Coronary artery (tissue), 2 donors: Measurements from ENCODE around the gene PIK3R5.

ENCODE experiments used
- DNase-seq: peaks from one replicate; pipeline ENCODE4 v3.0.0-alpha.2; 2017; ENCODE audit warnings: low spot score
- H3K27ac ChIP-seq, 2 donors: fragments of 200-600 bp; sonication (generic); one replicate each; pipeline ENCODE4 v1.5.1; 2016 to 2019
- H3K4me3 ChIP-seq: fragments of 200-600 bp; sonication (generic); 2 replicates; pipeline ENCODE4 v1.5.1; 2016; ENCODE audit warnings: mild to moderate bottlenecking, moderate library complexity
- TF ChIP-seq, protein P1 (sequence below): fragments of 200-600 bp; sonication (generic); IDR thresholded peaks from one replicate; pipeline ENCODE4 v1.5.1; 2019; ENCODE audit warnings: antibody characterized with exemption

Gene PIK3R5

GRCh38 chr17:8898636-8899035 is 66.9 kb downstream of the PIK3R5 start:
- no peak for DNase-seq
- TF ChIP-seq, protein P1, sequence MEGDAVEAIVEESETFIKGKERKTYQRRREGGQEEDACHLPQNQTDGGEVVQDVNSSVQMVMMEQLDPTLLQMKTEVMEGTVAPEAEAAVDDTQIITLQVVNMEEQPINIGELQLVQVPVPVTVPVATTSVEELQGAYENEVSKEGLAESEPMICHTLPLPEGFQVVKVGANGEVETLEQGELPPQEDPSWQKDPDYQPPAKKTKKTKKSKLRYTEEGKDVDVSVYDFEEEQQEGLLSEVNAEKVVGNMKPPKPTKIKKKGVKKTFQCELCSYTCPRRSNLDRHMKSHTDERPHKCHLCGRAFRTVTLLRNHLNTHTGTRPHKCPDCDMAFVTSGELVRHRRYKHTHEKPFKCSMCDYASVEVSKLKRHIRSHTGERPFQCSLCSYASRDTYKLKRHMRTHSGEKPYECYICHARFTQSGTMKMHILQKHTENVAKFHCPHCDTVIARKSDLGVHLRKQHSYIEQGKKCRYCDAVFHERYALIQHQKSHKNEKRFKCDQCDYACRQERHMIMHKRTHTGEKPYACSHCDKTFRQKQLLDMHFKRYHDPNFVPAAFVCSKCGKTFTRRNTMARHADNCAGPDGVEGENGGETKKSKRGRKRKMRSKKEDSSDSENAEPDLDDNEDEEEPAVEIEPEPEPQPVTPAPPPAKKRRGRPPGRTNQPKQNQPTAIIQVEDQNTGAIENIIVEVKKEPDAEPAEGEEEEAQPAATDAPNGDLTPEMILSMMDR: no peak
- H3K27ac ChIP-seq: no peak overlapping the region
- no peak overlapping the region for H3K4me3 ChIP-seq

DNA sequence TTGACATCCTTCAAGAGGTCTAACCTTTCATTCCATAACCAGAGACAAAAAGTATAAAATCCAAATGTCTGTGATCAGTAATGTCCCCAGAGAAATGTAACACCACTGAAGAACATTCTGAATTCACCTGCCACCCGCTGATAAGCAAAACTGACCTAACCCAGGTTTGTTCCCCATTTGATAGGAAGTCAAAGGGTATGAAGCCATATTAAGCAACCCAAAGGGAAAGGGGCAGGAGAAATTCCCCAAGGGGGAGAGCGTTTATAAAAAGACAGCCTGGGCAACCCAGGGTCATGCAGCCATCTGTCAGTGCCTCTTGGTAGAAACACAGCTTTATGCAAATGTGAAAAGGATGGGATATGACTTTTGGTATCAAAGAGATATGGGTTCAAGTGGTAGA is 67.4 kb downstream of the PIK3R5 start:
- no peak for DNase-seq
- Histone ChIP-seq H3K27ac (no peak overlapping the region), H3K4me3 (no peak overlapping the region)
- TF ChIP-seq, protein P1: no peak

DNA sequence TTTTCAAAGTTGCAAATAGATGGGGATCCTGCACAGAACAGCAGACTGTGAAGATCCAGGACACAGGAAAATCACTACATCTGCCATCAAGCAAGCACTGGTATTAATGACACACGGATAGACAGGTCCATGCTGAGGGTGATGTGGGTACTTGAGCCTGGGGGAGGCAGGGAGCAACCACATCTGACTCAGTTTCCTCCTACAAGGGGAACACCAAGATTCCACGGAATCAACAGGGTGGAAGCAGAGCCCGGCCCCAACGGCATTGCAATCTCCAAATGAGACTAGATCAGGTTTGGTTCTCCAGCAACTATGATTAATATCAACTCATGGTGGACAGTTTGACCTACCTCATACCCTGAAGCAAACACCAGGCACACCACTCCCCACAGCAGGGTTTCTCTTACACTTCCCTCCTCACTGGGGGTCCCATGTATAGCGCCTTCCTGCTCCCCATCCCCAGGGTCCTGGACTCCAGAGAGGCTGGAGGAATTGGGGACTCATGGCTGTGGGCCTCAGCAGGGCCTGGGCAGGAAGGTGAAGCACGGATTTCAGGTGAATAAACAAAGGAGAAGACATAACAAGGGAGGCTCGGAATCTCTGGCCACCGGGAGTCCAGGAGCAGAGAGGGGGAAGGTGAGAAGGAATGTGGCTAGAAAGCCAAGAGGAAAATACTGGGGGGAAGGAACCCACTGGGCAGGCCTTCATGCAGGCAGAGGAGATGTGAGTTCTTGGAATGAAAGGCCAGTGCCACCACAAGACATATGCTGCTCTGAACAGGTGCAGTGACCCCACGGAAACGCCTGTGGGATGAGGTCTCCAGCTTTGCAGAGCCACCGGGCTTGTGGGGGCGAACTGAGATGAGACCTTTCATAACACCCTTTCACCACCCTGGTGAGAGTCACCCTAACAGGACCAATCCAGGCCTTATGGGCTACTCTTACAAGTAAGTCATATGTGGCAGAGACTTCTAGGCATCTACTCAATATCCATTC is 68.6 kb downstream of the PIK3R5 start:
- no peak overlapping the region for H3K4me3 ChIP-seq
- peak; percentile 46 for DNase-seq
- H3K27ac ChIP-seq: no peak overlapping the region
- TF ChIP-seq, protein P1: no peak

DNA sequence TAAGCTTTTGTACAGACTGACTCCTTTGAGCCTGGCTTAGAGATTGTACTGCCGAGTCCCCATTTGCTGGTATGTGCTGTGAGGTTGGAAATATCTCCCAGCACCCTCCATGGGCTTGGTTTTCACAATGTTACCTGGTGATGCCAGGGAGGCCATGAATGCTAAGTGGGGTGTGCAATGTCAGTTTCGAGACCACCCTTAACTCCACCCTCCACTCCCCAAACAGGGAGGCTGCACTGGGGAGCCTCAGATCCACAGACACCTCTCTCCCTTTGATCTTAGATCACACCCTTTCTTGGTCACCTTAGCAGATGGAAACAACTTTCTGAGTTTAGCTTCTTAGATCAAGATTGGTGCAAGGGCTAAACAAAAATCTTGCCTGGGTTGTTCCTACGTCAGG is 69.4 kb downstream of the PIK3R5 start:
- TF ChIP-seq, protein P1: no peak
- no peak for DNase-seq
- Histone ChIP-seq H3K4me3 (no peak overlapping the region), H3K27ac (no peak overlapping the region)

DNA sequence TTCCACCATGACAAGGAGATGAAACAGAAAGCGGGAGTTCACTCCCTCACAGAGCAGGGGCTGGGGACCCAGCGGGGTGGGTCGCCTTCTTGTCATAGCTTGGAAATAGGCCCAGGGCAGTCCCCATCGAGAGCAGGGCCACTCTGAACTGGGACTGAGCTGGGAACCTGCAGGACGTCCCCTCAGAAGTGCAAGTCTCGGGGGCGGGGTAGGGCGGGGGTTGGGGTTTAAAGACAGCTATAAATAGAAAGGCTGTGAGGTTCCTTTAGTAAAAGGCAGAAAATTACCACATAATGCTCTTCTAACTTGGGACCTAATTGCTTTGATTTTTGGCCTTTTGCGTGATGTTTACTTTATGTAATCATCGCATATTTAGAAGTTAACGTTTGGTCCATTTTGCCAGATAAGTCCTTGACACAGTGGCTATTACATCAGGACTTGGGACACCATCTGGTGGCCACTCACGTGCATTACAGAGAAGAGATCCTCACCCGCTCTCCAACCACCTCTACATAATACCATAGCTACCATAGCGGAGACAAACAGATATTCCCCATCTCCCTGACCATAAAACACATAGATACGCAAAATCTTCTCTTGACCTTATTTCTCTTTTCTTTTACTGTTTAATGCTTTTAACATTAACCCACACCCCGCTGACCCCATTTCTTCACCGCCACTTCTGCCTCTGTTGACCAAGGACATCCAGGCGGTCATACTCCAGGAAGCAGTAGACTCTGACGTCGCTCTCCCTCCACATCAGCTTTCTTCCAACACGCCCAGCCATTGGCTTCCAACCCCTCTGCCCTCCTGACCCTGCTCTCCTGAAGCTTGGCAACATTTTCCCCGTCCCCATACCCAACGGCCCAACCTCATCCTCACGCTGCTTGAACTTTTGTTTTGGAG is 70.6 kb downstream of the PIK3R5 start:
- TF ChIP-seq, protein P1: peak; percentile 44
- peak overlapping the region; percentile 9 for H3K4me3 ChIP-seq
- H3K27ac ChIP-seq: no peak overlapping the region
- DNase-seq: peak; percentile 71

DNA sequence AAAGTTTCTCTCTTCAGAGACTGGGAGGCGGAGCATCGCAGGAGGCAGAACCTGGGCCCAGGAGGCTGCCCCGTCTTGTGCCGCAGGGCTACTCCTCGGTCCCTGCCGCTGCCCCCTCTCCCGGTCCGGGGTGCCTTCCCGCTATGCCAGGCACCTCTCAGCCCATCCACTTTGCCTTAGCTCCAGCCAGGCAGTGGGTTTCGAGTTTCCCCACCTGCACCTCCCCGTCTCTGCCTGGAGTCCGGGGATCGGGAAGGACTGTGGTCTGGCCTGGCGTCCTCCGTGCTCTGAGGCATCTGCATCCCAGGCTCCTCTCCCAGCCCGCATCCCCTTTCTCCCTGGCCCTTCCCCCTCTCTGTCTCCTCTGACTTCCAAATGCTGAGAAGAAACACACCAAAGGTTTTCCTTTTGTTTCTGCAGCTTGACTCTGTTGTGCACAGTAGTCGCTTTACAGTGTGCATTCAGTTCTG is 71.3 kb downstream of the PIK3R5 start:
- H3K4me3 ChIP-seq: peak overlapping the region; percentile 9
- TF ChIP-seq, protein P1: no peak
- no peak overlapping the region for H3K27ac ChIP-seq
- peak; percentile 52 for DNase-seq
